ENCODE measurements around the gene SNCAIP.

GRCh38 chr5:122436615-122437014 lies 124.6 kb downstream of the SNCAIP start:
- no peak for TF ChIP-seq EZH2 (IDR thresholded peaks at IDR 0.05; ENCODE audit: insufficient read depth, poor library complexity, severe bottlenecking)
- no peak for TF ChIP-seq EZH2phosphoT487 (IDR thresholded peaks at IDR 0.05; ENCODE audit: insufficient read depth, low read depth)

Data from GM23248 (cell line).